ENCODE measurements around the gene CXCR1. TPM values are rescaled to one million over a fixed set of nuclear protein-coding genes. Genes with fewer than 3 reads are reported as not detected.

The CXCR1 gene
- total RNA-seq = 1 to 10 TPM in 1 of 2 donors, under 1 TPM in 1; 0.41 to 4.4 TPM

DNA sequence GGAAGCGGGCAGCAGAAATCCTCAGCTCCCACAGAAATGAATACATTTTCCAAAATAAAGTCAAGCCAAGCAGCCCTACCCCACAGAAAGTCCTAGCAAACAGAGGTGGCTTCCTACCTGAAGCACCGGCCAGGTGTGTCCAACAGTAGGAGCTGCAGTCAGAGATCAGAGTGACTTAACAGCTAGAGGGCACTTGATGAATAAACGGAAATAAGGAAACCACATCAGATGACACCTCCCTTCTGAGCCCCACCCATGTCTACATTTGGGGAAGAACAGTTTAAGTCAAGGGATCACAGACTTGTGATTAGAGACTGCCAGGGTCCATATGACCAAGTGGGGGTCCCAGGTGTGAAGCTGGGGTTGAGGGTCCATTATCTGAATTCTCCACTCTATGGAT lies at the start of gene CXCR1:
CXCR1 (minus strand) TSS at position 172 of the 400 bp plus-strand sequence. CDS start 1,751 bp downstream, outside the sequence.
- Histone ChIP-seq H3K27me3 (replicated peaks; ENCODE audit: insufficient read depth) (no peaks in the 10 kb centered on the region), H3K4me3 (no peak within 1 kb of the TSS)

DNA sequence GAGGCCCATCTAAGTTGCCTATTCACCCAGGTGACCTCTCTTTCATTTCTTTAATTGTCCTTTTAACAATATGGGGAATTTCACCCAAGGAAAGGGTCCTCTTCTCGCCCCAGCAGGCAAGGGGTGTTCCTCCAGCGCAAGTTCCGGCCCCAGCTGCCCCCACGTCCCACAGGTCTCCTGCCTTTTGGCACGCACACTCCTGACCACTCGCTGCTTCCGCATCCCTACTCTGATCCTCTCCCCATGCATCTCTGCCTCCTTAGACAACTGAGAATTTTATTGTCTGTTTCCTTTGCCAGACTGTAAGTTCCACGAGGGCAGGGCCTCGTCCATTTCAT lies 49.5 kb upstream of the CXCR1 start:
- H3K4me1 ChIP-seq (ENCODE audit: control insufficient read depth in 1 of 2, low read depth in 2 of 2) = peaks cover 30 to 37% of the 10 kb centered on the region in 2 donors
- no peaks in the 10 kb centered on the region for H3K9me3 ChIP-seq
- peak overlapping the region; percentile 97 to 99 for H3K27ac ChIP-seq
- no peaks in the 10 kb centered on the region for H3K36me3 ChIP-seq
- peak; percentile 30 for ATAC-seq (ENCODE audit: insufficient number of reproducible peaks, low FRiP score, low read depth)
- TF ChIP-seq, protein P1, sequence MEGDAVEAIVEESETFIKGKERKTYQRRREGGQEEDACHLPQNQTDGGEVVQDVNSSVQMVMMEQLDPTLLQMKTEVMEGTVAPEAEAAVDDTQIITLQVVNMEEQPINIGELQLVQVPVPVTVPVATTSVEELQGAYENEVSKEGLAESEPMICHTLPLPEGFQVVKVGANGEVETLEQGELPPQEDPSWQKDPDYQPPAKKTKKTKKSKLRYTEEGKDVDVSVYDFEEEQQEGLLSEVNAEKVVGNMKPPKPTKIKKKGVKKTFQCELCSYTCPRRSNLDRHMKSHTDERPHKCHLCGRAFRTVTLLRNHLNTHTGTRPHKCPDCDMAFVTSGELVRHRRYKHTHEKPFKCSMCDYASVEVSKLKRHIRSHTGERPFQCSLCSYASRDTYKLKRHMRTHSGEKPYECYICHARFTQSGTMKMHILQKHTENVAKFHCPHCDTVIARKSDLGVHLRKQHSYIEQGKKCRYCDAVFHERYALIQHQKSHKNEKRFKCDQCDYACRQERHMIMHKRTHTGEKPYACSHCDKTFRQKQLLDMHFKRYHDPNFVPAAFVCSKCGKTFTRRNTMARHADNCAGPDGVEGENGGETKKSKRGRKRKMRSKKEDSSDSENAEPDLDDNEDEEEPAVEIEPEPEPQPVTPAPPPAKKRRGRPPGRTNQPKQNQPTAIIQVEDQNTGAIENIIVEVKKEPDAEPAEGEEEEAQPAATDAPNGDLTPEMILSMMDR (IDR thresholded peaks at IDR 0.05) = no peak
- no peak for DNase-seq (ENCODE audit: low spot score)
- H3K27me3 ChIP-seq (replicated peaks; ENCODE audit: insufficient read depth) = no peaks in the 10 kb centered on the region
- peak overlapping the region; percentile 95 for H3K4me3 ChIP-seq

More for the DNA sequence above, at the start of gene CXCR1:
- TF ChIP-seq, protein P1 (IDR thresholded peaks at IDR 0.05) = no peak
- Histone ChIP-seq H3K36me3 (no peaks in the 10 kb centered on the region), H3K4me1 (ENCODE audit: control insufficient read depth in 1 of 2, low read depth in 2 of 2) (no peaks in the 10 kb centered on the region), H3K27ac (no peak within 1 kb of the TSS), H3K9me3 (no peaks in the 10 kb centered on the region)
- DNase-seq (ENCODE audit: low spot score) (no peak), ATAC-seq (ENCODE audit: insufficient number of reproducible peaks, low FRiP score, low read depth) (no peak)

DNA sequence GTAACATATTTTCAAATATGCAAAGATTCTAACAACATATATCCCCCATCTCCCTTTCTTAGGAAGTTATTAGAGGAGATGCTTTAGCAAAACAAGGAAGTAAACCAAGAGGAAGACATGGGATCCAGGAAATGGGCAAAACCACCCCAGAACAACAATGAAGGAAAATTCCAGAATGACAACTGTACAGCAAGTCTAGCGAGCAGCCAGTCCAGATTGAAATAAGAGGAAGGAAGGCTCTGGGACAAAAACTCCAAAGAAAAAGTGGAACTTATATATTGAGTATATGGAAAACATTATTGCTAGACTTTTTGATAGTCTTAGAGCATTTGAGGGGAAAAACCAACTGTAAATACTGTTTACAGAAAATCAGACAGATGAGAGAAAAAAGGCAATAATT lies 47.4 kb upstream of the CXCR1 start:
- H3K36me3 ChIP-seq = no peaks in the 10 kb centered on the region
- H3K4me3 ChIP-seq = no peak overlapping the region
- DNase-seq (ENCODE audit: low spot score) (no peak), ATAC-seq (ENCODE audit: insufficient number of reproducible peaks, low FRiP score, low read depth) (no peak)
- H3K27me3 ChIP-seq (replicated peaks; ENCODE audit: insufficient read depth) = no peaks in the 10 kb centered on the region
- no peaks in the 10 kb centered on the region for H3K9me3 ChIP-seq
- H3K4me1 ChIP-seq (ENCODE audit: control insufficient read depth in 1 of 2, low read depth in 2 of 2) = peaks cover 9 to 15% of the 10 kb centered on the region in 2 donors
- H3K27ac ChIP-seq = no peak overlapping the region
- TF ChIP-seq, protein P1 (IDR thresholded peaks at IDR 0.05) = no peak

DNA sequence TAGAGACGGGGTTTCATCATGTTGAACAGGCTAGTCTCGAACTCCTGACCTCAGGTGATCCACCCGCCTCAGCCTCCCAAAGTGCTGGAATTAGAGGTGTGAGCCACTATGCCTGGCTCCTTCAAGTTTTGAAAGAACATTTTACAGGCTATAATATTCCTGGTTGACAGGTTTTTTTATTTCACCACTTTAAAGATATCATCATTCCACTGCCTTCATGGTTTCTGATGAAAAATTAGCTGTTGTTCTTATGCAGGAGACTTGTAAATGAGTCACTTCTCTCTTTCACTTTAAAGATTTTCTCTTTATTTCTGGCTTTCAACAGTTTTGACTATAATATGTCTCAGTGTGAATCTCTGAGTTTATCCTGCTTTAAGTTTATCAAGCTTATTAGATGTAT lies 42.3 kb upstream of the CXCR1 start:
- no peaks in the 10 kb centered on the region for H3K9me3 ChIP-seq
- ATAC-seq (ENCODE audit: insufficient number of reproducible peaks, low FRiP score, low read depth) = no peak
- H3K27me3 ChIP-seq (replicated peaks; ENCODE audit: insufficient read depth) = no peaks in the 10 kb centered on the region
- H3K4me3 ChIP-seq = no peak overlapping the region
- no peak overlapping the region for H3K27ac ChIP-seq
- no peaks in the 10 kb centered on the region for H3K4me1 ChIP-seq (ENCODE audit: control insufficient read depth in 1 of 2, low read depth in 2 of 2)
- DNase-seq (ENCODE audit: low spot score) = no peak
- TF ChIP-seq, protein P1 (IDR thresholded peaks at IDR 0.05) = no peak
- no peaks in the 10 kb centered on the region for H3K36me3 ChIP-seq

DNA sequence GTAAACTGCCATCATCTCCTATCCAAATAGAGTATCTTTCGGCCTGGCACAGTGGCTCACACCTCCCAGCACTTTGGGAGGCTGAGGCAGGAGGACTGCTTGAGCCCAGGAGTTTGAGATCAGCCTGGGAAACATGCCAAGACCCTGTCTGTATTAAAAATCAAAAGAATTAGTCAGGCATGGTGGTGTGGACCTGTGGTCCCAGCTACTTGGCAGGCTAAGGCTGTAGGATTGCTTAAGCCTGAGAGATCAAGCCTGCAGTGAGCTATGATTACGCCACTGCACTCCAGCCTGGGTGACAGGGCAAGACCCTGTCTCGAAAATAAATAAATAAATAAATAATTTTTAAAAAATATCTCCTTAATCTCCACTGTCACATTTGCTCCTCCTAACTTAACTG lies 35.5 kb upstream of the CXCR1 start:
- ATAC-seq (ENCODE audit: insufficient number of reproducible peaks, low FRiP score, low read depth) (no peak), DNase-seq (ENCODE audit: low spot score) (no peak)
- no peaks in the 10 kb centered on the region for H3K36me3 ChIP-seq
- no peaks in the 10 kb centered on the region for H3K27me3 ChIP-seq (replicated peaks; ENCODE audit: insufficient read depth)
- no peaks in the 10 kb centered on the region for H3K4me1 ChIP-seq (ENCODE audit: control insufficient read depth in 1 of 2, low read depth in 2 of 2)
- TF ChIP-seq, protein P1 (IDR thresholded peaks at IDR 0.05) = no peak
- H3K27ac ChIP-seq = no peak overlapping the region
- H3K9me3 ChIP-seq = no peaks in the 10 kb centered on the region
- no peak overlapping the region for H3K4me3 ChIP-seq

Measured in thoracic aorta (tissue), 2 donors.